GM19025 (cell line): ENCODE measurements around the gene ANXA6.

Experiments used
- ATAC-seq: cut with Tn5 transposase; IDR thresholded peaks from one replicate; pipeline ENCODE4 v1.9.1; 2021; ENCODE audit warnings: mild to moderate bottlenecking, low read depth, moderate library complexity; ENCODE audit not compliant: unreplicated experiment

ANXA6 gene

GRCh38 chr5:151132963-151133362 lies 24.6 kb downstream of the ANXA6 start:
- ATAC-seq = no peak

- no peak for ATAC-seq
These were observed 26.4 kb downstream of the ANXA6 start for GRCh38 chr5:151130922-151131891.

- ATAC-seq = no peak
These were observed 27.2 kb downstream of the ANXA6 start for GRCh38 chr5:151130235-151130921.

GRCh38 chr5:151128817-151129216 lies 28.8 kb downstream of the ANXA6 start:
- no peak for ATAC-seq

DNA sequence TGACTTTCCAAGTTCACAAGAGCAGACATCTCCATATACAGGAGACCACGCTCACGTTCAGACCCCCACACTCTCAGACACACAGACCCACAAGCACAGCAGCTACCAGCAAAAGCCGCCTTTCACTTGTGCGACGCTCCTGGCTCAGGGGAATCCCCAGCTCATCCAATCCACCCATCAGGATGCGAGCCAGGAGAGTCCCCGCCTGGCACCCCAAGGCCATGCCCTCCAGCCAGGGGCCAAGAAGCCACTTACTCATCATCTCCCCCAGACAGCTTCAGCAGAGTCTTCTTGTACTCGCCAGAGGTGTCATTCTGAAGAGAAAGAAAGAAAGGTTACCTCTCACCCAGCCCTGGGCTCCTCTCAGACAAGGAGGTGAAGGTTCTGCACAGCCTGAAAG lies 29.7 kb downstream of the ANXA6 start:
- ATAC-seq = no peak

DNA sequence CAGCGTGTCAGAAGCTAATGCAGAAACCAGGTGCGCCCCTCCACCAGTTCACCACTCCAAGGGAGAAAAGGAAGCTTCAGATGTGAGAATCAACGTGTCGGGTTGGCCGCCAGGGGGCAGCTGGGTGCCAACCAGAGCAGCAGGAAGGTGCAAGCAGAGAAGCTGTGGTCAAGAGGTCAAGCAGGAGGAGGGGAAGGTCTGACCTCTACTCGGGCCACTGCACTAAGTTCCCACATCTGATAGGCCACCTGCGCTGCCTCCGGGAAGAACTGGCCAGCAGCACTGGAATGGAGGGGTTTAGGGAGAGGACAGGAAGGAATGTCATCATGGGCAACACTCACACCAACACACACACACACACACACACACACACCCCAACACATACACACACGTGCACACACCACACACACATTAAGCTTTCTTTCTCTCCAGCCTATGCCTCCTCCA lies 31.4 kb downstream of the ANXA6 start:
- ATAC-seq = peak; percentile 27

- no peak for ATAC-seq
These were observed 32.2 kb downstream of the ANXA6 start for GRCh38 chr5:151125421-151125820.

GRCh38 chr5:151123897-151124751 lies 33.5 kb downstream of the ANXA6 start:
- peak; percentile 81 for ATAC-seq

GRCh38 chr5:151122828-151123227 lies 34.8 kb downstream of the ANXA6 start:
- no peak for ATAC-seq

DNA sequence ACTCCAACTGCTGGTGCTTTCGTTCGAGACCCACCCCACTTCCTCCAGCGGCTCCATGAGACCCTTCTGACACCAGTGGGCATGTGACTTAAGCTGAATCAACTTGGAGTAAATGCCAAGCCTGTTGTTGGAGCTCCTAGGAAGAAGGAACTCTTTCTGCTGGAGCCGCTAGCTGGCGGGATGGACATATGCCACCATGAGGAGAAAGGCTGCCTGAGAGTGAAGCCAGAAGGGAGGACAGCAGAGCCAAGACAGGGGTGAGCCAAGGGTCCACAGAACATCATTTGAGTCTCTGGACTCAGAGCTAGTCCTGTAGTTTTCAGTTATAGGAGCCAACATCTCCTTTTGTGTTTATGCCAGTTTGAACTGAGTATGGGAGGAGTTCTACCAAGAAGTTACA lies 35.9 kb downstream of the ANXA6 start:
- no peak for ATAC-seq

- no peak for ATAC-seq
These were observed 36.5 kb downstream of the ANXA6 start for GRCh38 chr5:151121095-151121494.

DNA sequence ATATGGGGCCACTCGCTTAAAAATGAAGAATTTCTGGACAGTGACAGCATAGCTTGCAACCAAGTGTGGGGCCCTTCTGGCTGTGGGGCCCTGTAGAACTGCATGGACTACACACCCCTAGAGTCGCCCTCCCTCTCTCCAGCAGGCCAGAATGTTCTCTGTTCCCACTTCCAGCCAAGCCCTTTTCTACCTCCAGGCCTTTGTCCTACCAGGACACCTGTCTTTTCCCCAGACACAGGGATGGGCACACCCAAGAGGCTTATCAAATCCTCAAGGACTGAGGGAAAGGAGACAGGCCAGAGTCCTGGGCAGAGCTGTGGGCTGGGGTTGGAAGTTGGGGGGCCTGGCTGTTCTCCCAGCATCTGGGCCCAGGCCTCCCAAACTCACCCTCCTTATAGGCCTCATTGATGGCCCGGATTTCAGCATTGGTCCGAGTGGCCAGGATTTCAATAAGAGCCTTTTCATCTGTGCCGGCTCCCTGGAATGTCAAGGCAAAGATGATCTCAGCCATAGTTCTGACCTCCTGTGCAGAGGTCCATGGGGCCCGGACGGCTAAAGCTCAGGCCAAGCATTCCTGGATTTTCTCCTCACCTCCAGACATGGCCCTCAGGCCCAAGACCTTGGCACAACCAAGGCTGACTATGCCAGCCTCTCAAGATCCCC lies 38.5 kb downstream of the ANXA6 start:
- ATAC-seq = no peak

DNA sequence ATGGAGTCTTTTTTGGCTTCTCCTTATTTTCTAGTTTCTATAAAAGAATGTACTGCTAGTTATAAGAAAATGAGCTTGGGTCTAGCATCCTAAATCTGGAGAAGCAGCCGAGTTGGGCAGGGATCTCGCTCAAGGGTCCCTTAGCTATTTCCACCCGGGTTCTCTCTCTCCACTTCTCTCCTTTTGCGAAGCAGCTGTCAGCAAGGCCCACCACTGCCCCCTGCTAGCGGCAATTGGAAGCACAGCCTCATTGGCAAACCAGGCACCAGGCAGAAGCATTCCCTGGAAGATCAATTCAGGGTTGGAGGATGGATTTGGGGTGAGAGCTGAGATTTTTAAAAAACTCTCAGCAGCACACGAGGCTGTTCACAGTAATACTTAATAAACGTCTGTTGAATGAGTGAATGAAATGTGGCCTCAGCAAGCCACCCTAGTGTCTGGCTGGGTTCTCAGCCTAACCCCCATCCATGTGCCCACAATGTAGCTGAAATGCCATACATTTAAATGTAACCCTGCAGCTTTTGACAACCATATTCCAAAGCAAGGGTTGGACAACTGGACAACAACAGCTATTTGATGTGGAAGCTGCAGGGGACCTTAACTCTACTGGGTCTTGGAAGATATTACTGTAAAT lies 42.2 kb downstream of the ANXA6 start:
- ATAC-seq = no peak

GRCh38 chr5:151113651-151114050 lies 43.9 kb downstream of the ANXA6 start:
- ATAC-seq = no peak

- ATAC-seq = no peak
These were observed 46.6 kb downstream of the ANXA6 start for GRCh38 chr5:151110992-151111391.

- ATAC-seq = peak; percentile 32
These were observed 47.4 kb downstream of the ANXA6 start for GRCh38 chr5:151110122-151110681.

DNA sequence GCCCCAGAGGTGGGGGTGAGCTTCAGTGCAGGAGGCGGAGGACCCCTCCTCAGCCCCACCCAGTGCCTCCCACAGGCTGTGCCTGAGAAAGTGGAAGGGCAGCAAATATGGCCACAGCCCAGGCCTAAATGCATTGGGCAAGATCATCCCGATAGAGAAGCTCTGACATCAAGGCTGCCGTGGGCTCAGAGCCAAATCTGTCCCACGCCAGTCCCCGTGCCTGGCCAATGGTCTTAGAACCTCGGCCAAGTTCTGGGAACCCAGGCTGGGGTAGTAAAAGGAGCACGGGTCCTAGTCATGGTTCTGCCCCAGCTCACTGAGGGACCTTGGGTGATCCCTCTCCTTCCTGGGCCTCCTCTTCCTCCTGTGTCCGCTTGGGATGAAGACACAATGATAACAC lies 49.0 kb downstream of the ANXA6 start:
- ATAC-seq = no peak

- no peak for ATAC-seq
These were observed 49.6 kb downstream of the ANXA6 start for GRCh38 chr5:151107738-151108520.

- no peak for ATAC-seq
These were observed 50.5 kb downstream of the ANXA6 start for GRCh38 chr5:151107084-151107483.
